ENCODE measurements around the gene NDUFA6. TPM values are rescaled to one million over a fixed set of nuclear protein-coding genes. Genes with fewer than 3 reads are reported as not detected.
"Not testable (repeated sequence)": the region's sequence is repeated elsewhere in the genome, so short reads cannot be mapped to it uniquely, and the experiment has no call there.

Gene NDUFA6
- total RNA-seq, 1 donor from 2014 or later = 73.6 TPM

- H3K27ac Mint-ChIP-seq = no peak overlapping the region
- H3K4me1 Mint-ChIP-seq = no peaks in the 10 kb centered on the region
- H3K4me3 Mint-ChIP-seq = no peak overlapping the region
- ChIA-PET POLR2A (no interaction called here), CTCF (no interaction called here)
- no peaks in the 10 kb centered on the region for H3K27me3 Mint-ChIP-seq
- no peak for ATAC-seq (ENCODE audit: low read depth)
- DNase-seq = no peak
- no peak for TF ChIP-seq CTCF (IDR thresholded peaks at IDR 0.05)
- no peaks in the 10 kb centered on the region for H3K36me3 Mint-ChIP-seq (ENCODE audit: low read depth)
- intact Hi-C loops (cut with micrococcal nuclease) = no loop called here
- no peaks in the 10 kb centered on the region for H3K9me3 Mint-ChIP-seq
Observed at GRCh38 chr22:42127606-42128005, 37.0 kb upstream of the NDUFA6 start.

GRCh38 chr22:42123529-42123928 is 33.0 kb upstream of the NDUFA6 start:
- ATAC-seq (ENCODE audit: low read depth); H3K27ac Mint-ChIP-seq; CTCF ChIA-PET; intact Hi-C loops (cut with micrococcal nuclease); H3K27me3 Mint-ChIP-seq; POLR2A ChIA-PET; DNase-seq; H3K9me3 Mint-ChIP-seq; H3K36me3 Mint-ChIP-seq (ENCODE audit: low read depth); H3K4me3 Mint-ChIP-seq: not testable (repeated sequence)
- peaks cover 20% of the 10 kb centered on the region for H3K4me1 Mint-ChIP-seq

DNA sequence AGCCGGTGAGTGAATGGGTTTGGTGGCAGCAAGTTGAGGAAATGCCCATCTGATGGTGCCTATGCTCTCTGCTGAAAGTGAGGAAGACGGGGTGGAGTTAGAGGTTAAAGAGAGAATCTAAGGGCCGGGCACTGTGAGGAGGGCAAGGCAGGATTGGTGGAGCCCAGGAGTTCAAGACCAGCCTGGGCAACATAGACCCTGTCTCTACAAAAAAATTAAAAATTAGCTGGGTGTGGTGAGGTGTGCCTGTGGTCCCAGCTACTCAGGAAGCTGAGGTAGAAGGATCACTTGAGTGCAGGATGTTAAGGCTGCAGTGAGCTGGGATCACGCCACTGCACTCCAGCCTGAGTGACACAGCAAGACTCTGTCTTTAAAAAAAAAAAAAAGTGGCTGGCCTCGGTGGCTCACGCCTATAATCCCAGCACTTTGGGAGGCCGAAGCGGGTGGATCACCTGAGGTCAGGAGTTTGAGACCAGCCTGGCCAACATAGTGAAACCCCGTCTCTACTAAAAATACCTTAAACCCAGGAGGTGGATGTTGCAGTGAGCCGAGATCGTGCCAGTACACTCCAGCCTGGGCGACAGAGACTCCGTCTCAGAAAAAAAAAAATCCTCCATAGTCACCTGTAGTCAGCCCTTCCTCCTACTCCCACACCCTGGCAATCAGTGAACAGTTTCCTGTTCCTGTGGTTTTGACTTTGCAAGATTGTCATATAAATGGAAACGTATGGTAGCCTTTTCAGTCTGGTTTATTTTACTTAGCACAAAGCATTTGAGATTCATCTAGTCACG is 29.9 kb upstream of the NDUFA6 start:
- intact Hi-C loops (cut with micrococcal nuclease) = not testable (repeated sequence)

DNA sequence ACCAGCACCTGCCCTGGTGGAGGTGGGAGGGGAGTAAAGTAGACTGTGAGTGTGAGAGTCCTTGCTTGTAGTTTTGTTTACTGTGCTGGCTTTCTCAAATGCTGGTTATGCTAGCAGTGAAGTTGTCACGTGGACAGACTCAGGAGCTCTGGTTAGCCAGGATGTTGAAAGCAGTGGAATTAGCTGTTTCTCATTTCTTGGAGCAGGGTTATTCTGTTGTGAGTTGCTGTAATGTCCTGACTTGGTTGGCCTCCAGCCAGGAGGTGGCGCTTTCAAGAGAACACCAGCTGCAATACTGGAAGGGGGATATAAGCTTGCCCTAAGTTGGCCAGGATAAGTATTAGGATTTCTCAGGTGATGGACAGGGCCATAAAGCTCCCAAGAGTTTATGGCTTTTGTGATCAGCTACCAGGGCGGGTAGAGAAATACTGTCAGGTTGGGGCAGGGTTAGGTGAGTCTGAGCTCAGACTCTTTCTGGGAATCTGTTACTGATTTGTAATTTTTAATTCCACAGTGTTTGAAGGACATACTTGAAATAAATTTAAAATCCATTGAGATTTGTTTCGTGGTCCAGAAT is 26.4 kb upstream of the NDUFA6 start:
- no peak for TF ChIP-seq CTCF (IDR thresholded peaks at IDR 0.05)
- H3K4me1 Mint-ChIP-seq = peaks cover 19% of the 10 kb centered on the region
- H3K9me3 Mint-ChIP-seq = peaks cover 11% of the 10 kb centered on the region
- DNase-seq (no peak), ATAC-seq (ENCODE audit: low read depth) (no peak)
- no peaks in the 10 kb centered on the region for H3K27me3 Mint-ChIP-seq
- ChIA-PET CTCF (interaction anchor here (0.9 to 1.1 kb wide), 3 partner anchors 27 to 151 kb away, joined by 3 read pairs; partner anchors contain the start of gene NDUFA6), POLR2A (no interaction called here)
- no peak overlapping the region for H3K27ac Mint-ChIP-seq
- H3K36me3 Mint-ChIP-seq (ENCODE audit: low read depth) = peaks cover 2% of the 10 kb centered on the region
- H3K4me3 Mint-ChIP-seq = no peak overlapping the region
- intact Hi-C loops (cut with micrococcal nuclease) = no loop called here

More for the DNA sequence above, 29.9 kb upstream of the NDUFA6 start:
- H3K27me3 Mint-ChIP-seq; H3K36me3 Mint-ChIP-seq (ENCODE audit: low read depth); H3K9me3 Mint-ChIP-seq; H3K27ac Mint-ChIP-seq; DNase-seq: not testable (repeated sequence)
- ATAC-seq (ENCODE audit: low read depth) = peak; percentile 40
- peaks cover 20% of the 10 kb centered on the region for H3K4me1 Mint-ChIP-seq
- peak overlapping the region; percentile 66 for H3K4me3 Mint-ChIP-seq
- CTCF ChIA-PET = interaction anchor here (0.6 kb wide), 1 partner anchor 277 kb away, joined by 5 read pairs; no protein-coding TSS in a partner anchor
- POLR2A ChIA-PET = interaction anchor here (0.7 kb wide), 1 partner anchor 419 kb away, joined by 3 read pairs; no protein-coding TSS in a partner anchor

- POLR2A ChIA-PET; H3K4me3 Mint-ChIP-seq; DNase-seq; H3K27me3 Mint-ChIP-seq; CTCF ChIA-PET; H3K36me3 Mint-ChIP-seq (ENCODE audit: low read depth); ATAC-seq (ENCODE audit: low read depth); intact Hi-C loops (cut with micrococcal nuclease); H3K27ac Mint-ChIP-seq: not testable (repeated sequence)
- H3K9me3 Mint-ChIP-seq = peaks cover 11% of the 10 kb centered on the region
- H3K4me1 Mint-ChIP-seq = peaks cover 10% of the 10 kb centered on the region
Observed at GRCh38 chr22:42115420-42115830, 24.9 kb upstream of the NDUFA6 start.

DNA sequence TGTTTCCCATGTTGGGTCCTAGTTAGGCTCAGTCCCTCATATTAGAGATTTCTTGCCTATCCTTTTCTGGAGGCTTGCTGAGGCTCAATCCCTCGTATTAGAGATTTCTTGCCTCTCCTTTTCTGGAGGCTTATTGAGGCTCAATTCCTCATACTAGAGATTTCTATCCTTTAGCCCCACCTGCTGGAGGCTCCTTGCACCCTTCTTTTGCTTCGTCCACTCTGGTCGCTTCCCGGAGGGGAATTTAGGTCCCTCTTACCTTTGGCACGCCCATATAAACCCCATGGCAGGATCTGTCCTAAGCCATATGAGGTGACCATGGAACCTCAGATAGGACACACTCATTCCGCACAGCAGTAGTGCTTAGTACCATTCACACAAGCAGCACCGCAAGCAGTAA is 24.1 kb upstream of the NDUFA6 start:
- Mint-ChIP-seq H3K4me1 (peaks cover 3% of the 10 kb centered on the region), H3K36me3 (ENCODE audit: low read depth) (peaks cover 2% of the 10 kb centered on the region), H3K27ac (no peak overlapping the region), H3K4me3 (no peak overlapping the region), H3K9me3 (peaks cover 11% of the 10 kb centered on the region), H3K27me3 (no peaks in the 10 kb centered on the region)
- no peak for DNase-seq
- no peak for TF ChIP-seq CTCF (IDR thresholded peaks at IDR 0.05)
- POLR2A ChIA-PET = no interaction called here
- no peak for ATAC-seq (ENCODE audit: low read depth)
- CTCF ChIA-PET = interaction anchor here (2.8 kb wide), 1 partner anchor 148 kb away, joined by 24 read pairs; no protein-coding TSS in a partner anchor
- intact Hi-C loops (cut with micrococcal nuclease) = loop anchor here (5.0 kb wide), 1 partner anchor 292 kb away; no protein-coding TSS in a partner anchor

- not testable (repeated sequence) for H3K4me3 Mint-ChIP-seq; H3K27me3 Mint-ChIP-seq; H3K27ac Mint-ChIP-seq; H3K36me3 Mint-ChIP-seq (ENCODE audit: low read depth); ATAC-seq (ENCODE audit: low read depth); H3K4me1 Mint-ChIP-seq; DNase-seq
- H3K9me3 Mint-ChIP-seq = peaks cover 11% of the 10 kb centered on the region
- ChIA-PET CTCF (interaction anchor here (1.0 to 2.8 kb wide), 10 partner anchors 9 to 416 kb away, joined by 3 to 24 read pairs (median 4); partner anchors contain the start of gene NDUFA6), POLR2A (interaction anchor here (0.6 to 0.7 kb wide), 2 partner anchors 129 to 167 kb away, joined by 3 to 5 read pairs; no protein-coding TSS in a partner anchor)
- intact Hi-C loops (cut with micrococcal nuclease) = loop anchor here (1.0 to 5.0 kb wide), 3 partner anchors 146 to 416 kb away; no protein-coding TSS in a partner anchor
Observed at GRCh38 chr22:42112793-42113192, 22.2 kb upstream of the NDUFA6 start.
